Adipocyte (in vitro differentiated cells): ENCODE measurements around the gene APBA2.

Experiments
- DNase-seq: peaks from one replicate; pipeline ENCODE4 v3.0.0-alpha.2; 2015; ENCODE audit warnings: low read depth
- H3K27me3 ChIP-seq: replicated peaks from 2 replicates; pipeline ENCODE4 v1.7.0; 2013; ENCODE audit warnings: mild to moderate bottlenecking, low read length, moderate library complexity; ENCODE audit not compliant: control insufficient read depth, insufficient read depth
- H3K36me3 ChIP-seq: 2 replicates; pipeline ENCODE4 v1.7.0; 2013; ENCODE audit warnings: low read length, mild to moderate bottlenecking, moderate library complexity; ENCODE audit not compliant: control insufficient read depth, insufficient read depth, severe bottlenecking
- H3K4me1 ChIP-seq: 2 replicates; pipeline ENCODE4 v1.7.0; 2013; ENCODE audit warnings: mild to moderate bottlenecking, low read length, moderate library complexity; ENCODE audit not compliant: control insufficient read depth, insufficient read depth
- H3K4me3 ChIP-seq: 2 replicates; pipeline ENCODE4 v1.7.0; 2013; ENCODE audit warnings: mild to moderate bottlenecking, low read length, moderate library complexity
- H3K9ac ChIP-seq: 2 replicates; pipeline ENCODE4 v1.7.0; 2013; ENCODE audit warnings: mild to moderate bottlenecking, low read length, moderate library complexity
- H3K9me3 ChIP-seq: 2 replicates; pipeline ENCODE4 v1.7.0; 2013; ENCODE audit warnings: mild to moderate bottlenecking, low read length, moderate library complexity; ENCODE audit not compliant: control insufficient read depth

The APBA2 gene

GRCh38 chr15:29114221-29115092 lies 228.7 kb downstream of the APBA2 start:
- Histone ChIP-seq H3K4me3 (no peak overlapping the region), H3K9ac (no peak overlapping the region), H3K36me3 (no peaks in the 10 kb centered on the region), H3K4me1 (no peaks in the 10 kb centered on the region), H3K27me3 (peaks cover 24% of the 10 kb centered on the region), H3K9me3 (no peaks in the 10 kb centered on the region)
- DNase-seq, result no peak

DNA sequence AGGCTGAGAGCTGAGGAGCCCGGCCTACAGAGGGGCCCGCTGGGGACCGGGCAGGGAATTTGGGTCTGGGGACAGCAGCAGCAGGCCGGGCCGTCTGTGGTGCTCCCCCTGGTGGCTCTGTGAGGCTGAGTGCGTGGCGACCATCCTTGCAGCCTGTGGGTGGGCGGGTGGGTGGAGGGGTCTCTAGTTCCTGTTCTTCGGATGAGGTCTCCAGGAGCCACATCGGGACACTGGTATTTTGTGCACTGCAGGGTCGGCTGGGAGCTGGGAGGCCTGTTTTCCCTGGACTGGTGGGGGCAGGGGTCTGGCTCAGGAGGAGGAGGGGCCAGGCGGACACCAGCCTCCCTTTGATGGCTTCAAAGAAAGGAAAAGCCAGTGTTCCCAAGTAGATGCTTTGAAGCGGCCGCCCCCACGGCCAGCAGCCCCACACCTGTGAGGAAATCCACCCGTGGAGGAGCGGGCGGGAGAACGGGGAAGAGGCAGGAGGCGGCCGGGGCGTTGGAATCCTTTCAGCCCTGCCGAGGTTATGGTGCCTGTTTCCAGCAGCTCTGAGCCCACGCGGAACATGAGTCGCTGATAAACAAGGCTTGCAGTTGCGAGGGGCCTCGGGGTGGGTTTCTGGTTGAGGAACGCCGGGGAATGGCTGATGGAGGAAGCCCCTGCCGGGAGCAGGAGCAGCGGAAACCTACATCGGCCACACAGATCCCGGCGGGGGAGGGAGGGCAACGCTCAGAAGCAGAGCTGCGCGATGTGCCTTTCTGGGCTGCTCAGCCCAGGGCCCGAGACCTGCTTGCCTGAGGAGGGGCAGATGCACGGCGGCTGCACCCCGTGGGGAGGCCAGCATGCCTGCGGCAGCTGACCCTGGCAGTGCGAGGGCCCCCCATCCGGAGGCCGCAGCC lies 229.6 kb downstream of the APBA2 start:
- no peak overlapping the region for H3K9ac ChIP-seq
- DNase-seq, result peak; percentile 9
- peak overlapping the region; percentile 37 for H3K4me3 ChIP-seq

DNA sequence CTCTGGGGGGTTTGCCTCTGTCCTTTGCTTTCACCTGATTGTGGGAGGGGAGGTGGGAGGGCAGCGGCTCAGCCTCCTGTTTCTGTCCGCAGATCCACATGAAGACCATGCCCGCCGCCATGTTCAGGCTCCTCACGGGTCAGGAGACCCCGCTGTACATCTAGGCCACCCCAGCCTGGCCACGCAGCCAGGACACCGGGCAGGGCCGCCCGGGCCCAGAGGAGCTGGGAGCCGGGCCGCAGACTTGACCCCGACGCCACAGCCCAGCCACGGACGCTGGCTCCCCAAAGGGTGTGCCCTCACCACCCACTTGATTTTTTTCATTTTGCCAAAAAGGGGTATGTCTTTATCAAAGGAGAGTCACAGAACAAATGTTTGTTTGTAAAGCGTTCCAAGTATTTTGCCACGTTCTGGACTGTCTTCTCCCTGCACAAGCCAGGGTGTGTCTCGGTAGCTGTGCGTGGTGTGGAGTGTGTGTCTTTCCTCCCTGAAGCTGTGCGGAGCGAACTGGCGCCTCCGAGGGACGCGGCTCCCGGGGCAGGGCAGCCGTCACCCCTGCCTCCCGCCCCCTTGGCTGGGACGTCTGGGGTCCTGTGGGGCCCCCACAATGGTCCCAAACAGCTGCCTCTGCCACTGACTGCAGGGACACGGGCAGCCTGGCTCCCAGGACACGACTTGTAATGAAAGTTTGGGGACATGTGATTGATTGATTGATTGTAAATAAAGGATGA lies 231.4 kb downstream of the APBA2 start:
- no peak overlapping the region for H3K9ac ChIP-seq
- no peak overlapping the region for H3K4me3 ChIP-seq

More for the DNA sequence above, 229.6 kb downstream of the APBA2 start:
- Histone ChIP-seq H3K36me3 (no peaks in the 10 kb centered on the region), H3K4me1 (no peaks in the 10 kb centered on the region), H3K27me3 (peaks cover 24% of the 10 kb centered on the region), H3K9me3 (no peaks in the 10 kb centered on the region)

DNA sequence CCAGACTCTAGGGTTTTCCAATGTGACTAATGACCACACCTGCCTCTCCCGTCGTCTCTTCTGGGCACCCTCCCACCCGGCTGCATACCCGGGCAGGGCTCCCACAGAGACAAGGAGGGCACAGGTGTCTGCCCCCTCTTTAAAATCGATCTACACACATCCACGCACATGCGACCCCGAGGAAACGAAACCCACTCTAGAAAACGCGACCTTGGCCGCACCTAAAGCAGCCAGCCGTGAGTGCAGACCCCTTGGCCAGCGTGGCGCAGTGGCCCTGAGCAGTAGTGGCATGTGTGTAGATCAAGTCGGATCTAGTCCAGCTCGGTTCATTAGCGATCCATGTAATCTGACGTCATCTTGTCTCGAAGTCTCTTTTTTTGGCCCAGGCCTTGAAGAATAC lies 232.0 kb downstream of the APBA2 start:
- no peaks in the 10 kb centered on the region for H3K36me3 ChIP-seq
- DNase-seq, result no peak
- H3K4me3 ChIP-seq, result no peak overlapping the region
- H3K27me3 ChIP-seq, result peaks cover 27% of the 10 kb centered on the region
- no peaks in the 10 kb centered on the region for H3K9me3 ChIP-seq
- no peaks in the 10 kb centered on the region for H3K4me1 ChIP-seq
- H3K9ac ChIP-seq, result no peak overlapping the region

More for the DNA sequence above, 231.4 kb downstream of the APBA2 start:
- Histone ChIP-seq H3K4me1 (no peaks in the 10 kb centered on the region), H3K27me3 (peaks cover 28% of the 10 kb centered on the region), H3K36me3 (no peaks in the 10 kb centered on the region), H3K9me3 (no peaks in the 10 kb centered on the region)
- DNase-seq, result no peak

- H3K4me3 ChIP-seq, result no peak overlapping the region
- H3K27me3 ChIP-seq, result peaks cover 10% of the 10 kb centered on the region
- H3K9ac ChIP-seq, result no peak overlapping the region
- no peaks in the 10 kb centered on the region for H3K9me3 ChIP-seq
- no peak for DNase-seq
- H3K4me1 ChIP-seq, result no peaks in the 10 kb centered on the region
- no peaks in the 10 kb centered on the region for H3K36me3 ChIP-seq
Observed at GRCh38 chr15:29119847-29120246, 234.1 kb downstream of the APBA2 start.

DNA sequence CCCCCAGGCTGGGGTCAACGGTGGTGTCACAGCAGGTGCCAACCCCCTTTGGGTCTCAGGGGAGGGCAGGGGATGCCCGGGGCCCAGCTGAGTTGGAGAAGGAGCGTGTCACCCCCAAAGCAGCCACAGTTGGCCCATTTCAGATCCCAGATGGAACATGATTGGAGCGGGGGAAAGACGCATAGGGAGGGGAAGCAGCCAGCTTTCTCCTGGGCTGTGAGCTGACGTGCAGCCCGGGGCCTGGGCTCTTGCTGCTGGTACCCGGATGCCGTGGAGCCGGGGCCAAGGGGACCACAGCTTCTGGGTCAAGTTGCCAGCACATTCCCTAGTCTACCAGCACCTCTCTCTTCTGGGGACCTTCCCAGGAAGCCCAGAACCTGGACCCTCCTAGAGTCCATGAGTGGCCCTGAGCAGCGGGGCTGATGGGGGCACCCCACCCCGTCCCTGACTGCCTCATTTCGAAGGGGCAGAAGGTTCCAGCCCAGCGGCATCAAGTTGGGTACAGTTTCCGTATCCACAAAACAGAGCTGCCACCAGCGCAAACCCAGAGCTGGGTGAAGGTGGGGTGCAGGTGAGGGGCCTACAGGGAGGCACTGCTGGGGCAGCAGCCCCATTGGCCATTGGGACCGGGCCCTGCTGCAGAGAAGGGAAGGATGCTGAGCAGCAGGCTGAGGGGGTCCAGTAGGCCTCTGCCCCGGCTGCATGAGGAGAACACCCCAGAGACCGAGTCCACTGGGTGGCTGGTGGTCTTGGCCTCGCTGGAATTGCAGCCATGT lies 235.0 kb downstream of the APBA2 start:
- Histone ChIP-seq H3K27me3 (peaks cover 10% of the 10 kb centered on the region), H3K9ac (no peak overlapping the region), H3K36me3 (no peaks in the 10 kb centered on the region), H3K4me1 (no peaks in the 10 kb centered on the region), H3K4me3 (no peak overlapping the region), H3K9me3 (no peaks in the 10 kb centered on the region)
- DNase-seq, result no peak

DNA sequence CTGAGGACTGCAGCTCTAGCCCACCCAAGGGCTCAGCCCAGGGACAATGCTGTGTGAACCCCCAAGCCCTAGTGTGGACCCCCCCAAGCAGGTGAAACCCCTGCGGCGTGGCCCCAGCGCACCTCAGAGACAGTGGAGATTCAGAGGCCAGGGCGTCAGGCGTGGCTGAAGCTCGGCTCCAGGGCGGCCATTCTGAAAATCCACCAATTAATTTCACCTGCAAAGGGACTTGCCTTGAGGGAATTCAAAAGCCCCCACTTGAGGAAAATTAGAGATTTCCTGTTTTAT lies 235.5 kb downstream of the APBA2 start:
- Histone ChIP-seq H3K4me3 (no peak overlapping the region), H3K9ac (no peak overlapping the region), H3K4me1 (no peaks in the 10 kb centered on the region), H3K27me3 (peaks cover 10% of the 10 kb centered on the region), H3K9me3 (no peaks in the 10 kb centered on the region), H3K36me3 (no peaks in the 10 kb centered on the region)
- DNase-seq, result no peak

GRCh38 chr15:29121907-29122306 lies 236.1 kb downstream of the APBA2 start:
- Histone ChIP-seq H3K36me3 (no peaks in the 10 kb centered on the region), H3K4me1 (no peaks in the 10 kb centered on the region), H3K4me3 (no peak overlapping the region), H3K9me3 (no peaks in the 10 kb centered on the region), H3K9ac (no peak overlapping the region), H3K27me3 (peaks cover 13% of the 10 kb centered on the region)
- DNase-seq, result no peak

DNA sequence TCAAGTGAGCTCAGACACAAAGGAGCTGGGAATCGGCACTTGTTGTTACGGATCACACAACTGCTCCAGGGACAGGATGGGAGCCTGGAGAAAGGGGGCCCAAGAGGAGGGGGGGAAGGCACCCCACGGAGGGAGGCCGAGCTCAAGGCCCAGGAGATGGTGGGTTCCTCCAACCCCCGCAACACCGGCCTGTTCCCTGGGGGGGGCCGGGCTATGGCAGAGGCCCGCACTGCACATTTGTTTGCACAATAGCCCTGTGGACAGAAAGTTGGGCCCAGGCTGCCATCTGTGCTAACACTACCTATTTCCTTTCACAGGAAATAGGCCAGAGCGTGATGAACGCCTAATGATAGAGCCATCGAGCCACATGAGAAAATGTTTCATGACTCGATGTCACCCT lies 236.7 kb downstream of the APBA2 start:
- Histone ChIP-seq H3K9me3 (no peaks in the 10 kb centered on the region), H3K36me3 (no peaks in the 10 kb centered on the region), H3K27me3 (peaks cover 13% of the 10 kb centered on the region), H3K4me3 (no peak overlapping the region), H3K9ac (no peak overlapping the region), H3K4me1 (no peaks in the 10 kb centered on the region)
- no peak for DNase-seq

- no peak for DNase-seq
- Histone ChIP-seq H3K9me3 (no peaks in the 10 kb centered on the region), H3K4me1 (no peaks in the 10 kb centered on the region), H3K36me3 (no peaks in the 10 kb centered on the region), H3K9ac (no peak overlapping the region), H3K4me3 (no peak overlapping the region), H3K27me3 (peaks cover 13% of the 10 kb centered on the region)
Observed at GRCh38 chr15:29123171-29123570, 237.4 kb downstream of the APBA2 start.
